Daoy (cell line): ENCODE results near the gene CPD. TPM values are rescaled to one million over a fixed set of nuclear protein-coding genes. Genes with fewer than 3 reads are reported as not detected.

Source experiments
- DNase-seq: peaks from one replicate; pipeline ENCODE4 v3.0.0-alpha.2; 2015; ENCODE audit warnings: low read depth
- total RNA-seq: library from RNA; depleted of rRNA; stranded (reverse); fragments of >200 nt; shearing (Covaris generic); gene quantifications from 2 replicates; pipeline ENCODE4 v1.2.3, GENCODE V29; 2014; rRNA removed

CPD gene
- total RNA-seq, 1 experiment from 2014 or later = 24.8 TPM

DNA sequence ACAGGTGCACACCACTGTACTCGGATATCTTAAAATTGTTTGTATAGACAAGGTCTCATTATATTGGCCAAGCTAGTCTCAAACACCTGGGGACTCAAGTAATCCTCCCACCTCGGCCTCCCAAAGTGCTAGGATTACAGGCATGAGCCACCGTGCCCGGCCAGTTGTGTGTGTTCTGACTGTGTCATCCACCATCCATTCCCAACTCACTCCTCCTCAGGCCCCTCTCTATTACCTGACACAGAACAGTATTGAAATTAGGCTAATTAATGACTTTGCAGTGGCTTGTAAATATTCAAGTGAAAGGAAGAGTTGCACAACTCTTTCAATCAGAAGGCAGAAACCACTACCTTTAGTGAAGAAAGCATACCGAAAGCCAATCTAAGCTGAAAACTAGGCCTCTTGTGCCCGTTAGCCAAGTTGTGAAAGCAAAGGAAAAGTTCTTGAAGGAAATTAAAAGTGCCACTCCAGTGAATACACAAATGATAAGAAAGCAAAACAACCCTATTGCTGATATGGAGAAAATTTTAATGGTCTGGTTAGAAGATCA is 127.2 kb downstream of the CPD start:
- DNase-seq = no peak

- no peak for DNase-seq
These were observed 127.8 kb downstream of the CPD start for GRCh38 chr17:30506481-30506880.

GRCh38 chr17:30513346-30513745 is 134.6 kb downstream of the CPD start:
- DNase-seq = no peak

- DNase-seq = no peak
These were observed 136.3 kb downstream of the CPD start for GRCh38 chr17:30514895-30515596.

GRCh38 chr17:30517786-30518185 is 139.1 kb downstream of the CPD start:
- no peak for DNase-seq

GRCh38 chr17:30519166-30519565 is 140.4 kb downstream of the CPD start:
- no peak for DNase-seq

Other genes starting within 250 kb of the CPD start
- not detected in 2 replicates for gene SLC6A4, start 143.2 kb upstream of the CPD start, total RNA-seq
- gene BLMH, start 87.0 kb upstream of the CPD start, total RNA-seq = 49.0 and 52.3 TPM in 2 replicates
- not detected in 2 replicates for gene TMIGD1, start 44.9 kb upstream of the CPD start, total RNA-seq
- gene GOSR1, start 98.5 kb downstream of the CPD start, total RNA-seq = 32.5 and 37.8 TPM in 2 replicates